RWPE1 (cell line): ENCODE results near the gene POC1B.

Source experiments
- CTCF ChIA-PET: fragments of 350-600 bp; sonication (Branson Sonifier 250); formaldehyde crosslinking; extraction: SDS; loops from one replicate; lab custom pipeline; 2021; lab: Yijun Ruan, JAX
- POLR2A ChIA-PET: fragments of 400-600 bp; formaldehyde crosslinking; extraction: SDS; loops from one replicate; lab custom pipeline; 2020; ENCODE audit warnings: antibody characterized with exemption; ENCODE audit not compliant: low non-redundant PET; lab: Yijun Ruan, JAX
- DNase-seq: peaks from one replicate; pipeline ENCODE4 v3.0.0; 2012; ENCODE audit warnings: low spot score
- H3K27ac ChIP-seq: fragments of 450-650 bp; 2 replicates; pipeline ENCODE4 v1.5.1; 2017
- CTCF ChIP-seq: fragments of 450-650 bp; conservative IDR thresholded peaks from 2 replicates; pipeline ENCODE4 v1.5.1; 2017; ENCODE audit warnings: low read depth, mild to moderate bottlenecking

The POC1B gene

GRCh38 chr12:89474615-89475014 is 51.2 kb downstream of the POC1B start:
- CTCF ChIA-PET = no interaction called here
- POLR2A ChIA-PET = no interaction called here
- TF ChIP-seq CTCF = no peak
- DNase-seq = no peak
- H3K27ac ChIP-seq = no peak overlapping the region

DNA sequence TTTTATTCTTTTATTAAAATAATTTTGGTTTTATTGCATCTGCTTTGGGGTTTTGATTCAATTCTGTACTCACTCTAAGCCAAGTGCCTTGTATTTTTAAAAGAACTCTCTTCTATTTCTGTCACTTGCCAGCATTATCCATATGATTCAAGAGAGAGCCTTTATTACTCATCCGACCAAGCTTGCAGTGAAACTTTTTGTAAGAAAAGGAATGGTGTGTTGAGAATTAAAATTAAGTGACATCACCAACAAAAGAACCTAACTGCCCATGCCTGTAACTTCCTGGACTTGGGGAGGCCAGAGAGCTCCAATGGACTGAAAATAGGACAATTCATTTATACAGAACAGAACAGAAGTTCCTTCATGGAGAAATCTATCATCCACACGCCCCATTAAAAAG is 53.3 kb downstream of the POC1B start:
- no peak overlapping the region for H3K27ac ChIP-seq
- no peak for TF ChIP-seq CTCF
- CTCF ChIA-PET = interaction anchor here (1.0 kb wide), 1 partner anchor 57 kb away, joined by 3 read pairs; no protein-coding TSS in a partner anchor
- POLR2A ChIA-PET = no interaction called here
- DNase-seq = no peak

GRCh38 chr12:89470741-89471509 is 54.9 kb downstream of the POC1B start:
- TF ChIP-seq CTCF = no peak
- ChIA-PET POLR2A (no interaction called here), CTCF (interaction anchor here (0.6 to 0.7 kb wide), 3 partner anchors 27 to 1365 kb away, joined by 3 read pairs; no protein-coding TSS in a partner anchor)
- no peak overlapping the region for H3K27ac ChIP-seq
- DNase-seq = no peak

- ChIA-PET CTCF (no interaction called here), POLR2A (no interaction called here)
- peak; percentile 38 for DNase-seq
- TF ChIP-seq CTCF = no peak
- no peak overlapping the region for H3K27ac ChIP-seq
Measured at GRCh38 chr12:89469361-89469760, 56.5 kb downstream of the POC1B start.

GRCh38 chr12:89468648-89469326 is 57.1 kb downstream of the POC1B start:
- no peak for DNase-seq
- TF ChIP-seq CTCF = no peak
- ChIA-PET POLR2A (no interaction called here), CTCF (interaction anchor here (0.5 kb wide), 1 partner anchor 60 kb away, joined by 5 read pairs; no protein-coding TSS in a partner anchor)
- no peak overlapping the region for H3K27ac ChIP-seq

DNA sequence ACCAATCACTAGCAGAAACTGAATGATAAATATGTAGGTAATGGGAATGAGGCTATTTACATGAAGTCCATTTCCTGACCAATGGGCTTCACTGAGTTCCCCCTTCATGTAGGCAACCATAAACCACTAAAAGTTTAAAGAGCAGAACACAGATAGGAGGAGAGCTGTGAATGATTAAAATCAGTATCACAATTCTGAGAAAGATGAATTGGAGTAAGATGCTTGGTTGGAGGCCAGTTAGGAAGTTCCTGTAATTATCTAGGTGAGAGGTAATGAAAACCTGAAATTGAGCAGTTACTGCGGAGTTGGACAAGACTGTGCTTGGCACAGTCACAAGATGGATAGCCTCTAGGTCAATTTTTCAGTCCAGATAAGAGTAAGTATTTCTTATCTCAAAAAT is 57.8 kb downstream of the POC1B start:
- DNase-seq = no peak
- POLR2A ChIA-PET = no interaction called here
- no peak overlapping the region for H3K27ac ChIP-seq
- no peak for TF ChIP-seq CTCF
- CTCF ChIA-PET = interaction anchor here (0.7 kb wide), 1 partner anchor 96 kb away, joined by 3 read pairs; no protein-coding TSS in a partner anchor
